ENCODE measurements around the gene ADARB1. TPM values are rescaled to one million over a fixed set of nuclear protein-coding genes. Genes with fewer than 3 reads are reported as not detected.

The ADARB1 gene
- polyA plus RNA-seq, 3 donors = 0.40 to 2.6 (median 1.0) TPM

DNA sequence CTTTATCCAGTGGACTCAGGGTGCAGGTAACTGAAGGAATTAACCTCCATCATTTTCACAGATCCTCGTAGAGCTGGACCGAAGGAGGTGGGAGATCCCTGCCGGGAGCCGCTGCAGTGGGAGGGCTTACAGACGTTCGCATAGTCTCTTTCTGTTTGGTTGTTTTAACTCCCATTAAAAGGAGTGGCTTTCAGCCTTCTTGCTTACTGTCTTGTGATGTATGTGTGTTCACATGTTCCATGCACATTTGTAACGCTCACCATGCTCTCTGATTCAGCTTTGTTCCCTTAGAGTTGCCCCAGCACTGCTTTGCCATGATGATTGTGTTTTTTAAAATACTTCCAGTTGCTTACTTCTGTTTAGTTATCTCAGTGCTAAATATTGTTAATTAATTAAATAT, 85.8 kb downstream of the ADARB1 start:
- Mint-ChIP-seq H3K9me3 (peaks cover 0 to 15% (median 11%) of the 10 kb centered on the region in 7 donors), H3K36me3 (peaks cover 0 to 4% of the 10 kb centered on the region in 2 donors), H3K27me3 (ENCODE audit: low read depth in 3 of 3) (peaks cover 0 to 1% (median 0%) of the 10 kb centered on the region in 3 donors), H3K4me3 (no peak overlapping the region), H3K4me1 (peaks cover 3% of the 10 kb centered on the region), H3K27ac (no peak overlapping the region)
- intact Hi-C loops (cut with micrococcal nuclease) = loop anchor here in 1 of 2 donors (10.0 kb wide), 1 partner anchor 105 kb away; no protein-coding TSS in a partner anchor
- H4K20me1 ChIP-seq (ENCODE audit: insufficient read depth, low read length) = no peaks in the 10 kb centered on the region
- WGBS (ENCODE audit: insufficient coverage) = 100% methylated on average over 5 of the region's 7 CpGs
- H3K4me2 ChIP-seq (replicated peaks; ENCODE audit: extremely low read depth, low read length, poor library complexity, severe bottlenecking) = no peak overlapping the region
- H3K4me3 ChIP-seq (replicated peaks in 1 of 3; ENCODE audit: low read depth in 2 of 3, low read length in 3 of 3) = no peak overlapping the region
- no peaks in the 10 kb centered on the region for H3K27me3 ChIP-seq (ENCODE audit: control insufficient read depth in 2 of 2, insufficient read depth in 2 of 2, low read length in 2 of 2)
- no peak overlapping the region for H3K9ac ChIP-seq (ENCODE audit: insufficient read depth, low read length, poor library complexity, severe bottlenecking)
- no peaks in the 10 kb centered on the region for H3K79me2 ChIP-seq (ENCODE audit: insufficient read depth, low read length)
- H2AFZ ChIP-seq (ENCODE audit: insufficient read depth, low read depth, low read length, poor library complexity, severe bottlenecking) = no peak overlapping the region
- no peak for DNase-seq
- H3K9me3 ChIP-seq (replicated peaks in 1 of 2; ENCODE audit: control insufficient read depth in 1 of 2, insufficient read depth in 1 of 2, low read length in 2 of 2) = peaks cover 0 to 12% of the 10 kb centered on the region in 2 donors
- no peak overlapping the region for H3K27ac ChIP-seq (ENCODE audit: low read depth in 1 of 2, low read length in 2 of 2)
- no peaks in the 10 kb centered on the region for H3K36me3 ChIP-seq (replicated peaks in 1 of 2; ENCODE audit: control insufficient read depth in 1 of 2, insufficient read depth in 2 of 2, low read length in 2 of 2)
- no peaks in the 10 kb centered on the region for H3K4me1 ChIP-seq (ENCODE audit: control insufficient read depth in 1 of 2, insufficient read depth in 2 of 2, low read length in 2 of 2)
- TF ChIP-seq, protein P1, sequence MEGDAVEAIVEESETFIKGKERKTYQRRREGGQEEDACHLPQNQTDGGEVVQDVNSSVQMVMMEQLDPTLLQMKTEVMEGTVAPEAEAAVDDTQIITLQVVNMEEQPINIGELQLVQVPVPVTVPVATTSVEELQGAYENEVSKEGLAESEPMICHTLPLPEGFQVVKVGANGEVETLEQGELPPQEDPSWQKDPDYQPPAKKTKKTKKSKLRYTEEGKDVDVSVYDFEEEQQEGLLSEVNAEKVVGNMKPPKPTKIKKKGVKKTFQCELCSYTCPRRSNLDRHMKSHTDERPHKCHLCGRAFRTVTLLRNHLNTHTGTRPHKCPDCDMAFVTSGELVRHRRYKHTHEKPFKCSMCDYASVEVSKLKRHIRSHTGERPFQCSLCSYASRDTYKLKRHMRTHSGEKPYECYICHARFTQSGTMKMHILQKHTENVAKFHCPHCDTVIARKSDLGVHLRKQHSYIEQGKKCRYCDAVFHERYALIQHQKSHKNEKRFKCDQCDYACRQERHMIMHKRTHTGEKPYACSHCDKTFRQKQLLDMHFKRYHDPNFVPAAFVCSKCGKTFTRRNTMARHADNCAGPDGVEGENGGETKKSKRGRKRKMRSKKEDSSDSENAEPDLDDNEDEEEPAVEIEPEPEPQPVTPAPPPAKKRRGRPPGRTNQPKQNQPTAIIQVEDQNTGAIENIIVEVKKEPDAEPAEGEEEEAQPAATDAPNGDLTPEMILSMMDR (IDR thresholded peaks at IDR 0.05) = no peak

DNA sequence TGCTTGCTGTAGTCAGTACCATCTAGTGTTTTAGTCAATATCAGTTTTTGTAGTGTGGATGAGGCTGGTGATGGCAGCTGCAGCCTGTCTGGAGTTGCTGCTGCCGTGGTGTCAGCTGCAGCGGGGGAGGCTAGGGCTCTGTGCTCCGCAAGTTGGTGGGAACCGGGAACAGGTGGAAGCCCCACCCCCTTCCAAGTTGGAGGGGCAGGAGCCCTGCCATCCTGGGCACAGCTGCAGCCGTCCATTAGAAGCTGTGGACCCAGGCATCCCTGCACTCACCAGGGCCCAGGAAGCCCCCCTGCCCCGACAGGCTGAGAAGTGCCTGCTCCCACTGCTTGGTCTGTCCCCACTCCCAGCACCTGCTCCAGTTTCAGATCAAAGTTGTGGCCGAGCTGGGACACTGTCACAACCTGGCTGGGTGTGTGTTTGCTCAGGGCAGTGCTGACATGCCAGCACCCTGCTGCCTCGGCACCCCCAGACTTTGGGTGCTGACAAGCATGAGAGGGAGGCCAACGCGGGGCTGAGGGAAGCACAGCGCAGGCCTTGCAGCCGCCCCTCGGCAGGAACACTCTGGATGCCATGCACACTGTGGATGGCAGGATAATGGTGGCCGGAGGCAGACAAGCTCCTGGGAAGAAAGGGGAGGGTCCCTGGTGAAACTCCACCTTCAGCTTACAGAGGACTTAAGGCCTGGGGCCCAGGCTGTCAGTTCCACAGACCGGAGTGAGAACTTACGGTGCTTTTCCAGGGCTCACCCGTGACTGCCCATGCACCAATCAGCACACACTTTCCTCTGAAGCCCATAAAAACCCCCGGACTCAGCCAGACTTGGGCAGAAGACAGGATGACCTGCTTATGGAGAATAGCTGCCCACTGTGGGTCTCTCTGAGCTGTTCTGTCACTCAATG, 86.9 kb downstream of the ADARB1 start:
- H3K27ac ChIP-seq (ENCODE audit: low read depth in 1 of 2, low read length in 2 of 2) = no peak overlapping the region
- TF ChIP-seq, protein P1 (IDR thresholded peaks at IDR 0.05) = no peak
- H4K20me1 ChIP-seq (ENCODE audit: insufficient read depth, low read length) = no peaks in the 10 kb centered on the region
- H3K36me3 Mint-ChIP-seq = peaks cover 0 to 4% of the 10 kb centered on the region in 2 donors
- intact Hi-C loops (cut with micrococcal nuclease) = loop anchor here in 1 of 2 donors (10.0 kb wide), 1 partner anchor 104 kb away; no protein-coding TSS in a partner anchor
- no peak overlapping the region for H2AFZ ChIP-seq (ENCODE audit: insufficient read depth, low read depth, low read length, poor library complexity, severe bottlenecking)
- no peak overlapping the region for H3K4me3 ChIP-seq (replicated peaks in 1 of 3; ENCODE audit: low read depth in 2 of 3, low read length in 3 of 3)
- H3K27me3 Mint-ChIP-seq (ENCODE audit: low read depth in 3 of 3) = peaks cover 0 to 1% (median 0%) of the 10 kb centered on the region in 3 donors
- no peaks in the 10 kb centered on the region for H3K36me3 ChIP-seq (replicated peaks in 1 of 2; ENCODE audit: control insufficient read depth in 1 of 2, insufficient read depth in 2 of 2, low read length in 2 of 2)
- peaks cover 0 to 15% (median 7%) of the 10 kb centered on the region in 7 donors for H3K9me3 Mint-ChIP-seq
- H3K4me2 ChIP-seq (replicated peaks; ENCODE audit: extremely low read depth, low read length, poor library complexity, severe bottlenecking) = no peak overlapping the region
- WGBS (ENCODE audit: insufficient coverage) = 96% methylated on average over 18 of the region's 18 CpGs
- H3K27me3 ChIP-seq (ENCODE audit: control insufficient read depth in 2 of 2, insufficient read depth in 2 of 2, low read length in 2 of 2) = no peaks in the 10 kb centered on the region
- H3K4me1 ChIP-seq (ENCODE audit: control insufficient read depth in 1 of 2, insufficient read depth in 2 of 2, low read length in 2 of 2) = no peaks in the 10 kb centered on the region
- H3K27ac Mint-ChIP-seq = peak overlapping the region in 1 of 7 donors; percentile 35
- H3K79me2 ChIP-seq (ENCODE audit: insufficient read depth, low read length) = no peaks in the 10 kb centered on the region
- DNase-seq = no peak
- H3K9ac ChIP-seq (ENCODE audit: insufficient read depth, low read length, poor library complexity, severe bottlenecking) = no peak overlapping the region
- peaks cover 3% of the 10 kb centered on the region for H3K4me1 Mint-ChIP-seq
- H3K9me3 ChIP-seq (replicated peaks in 1 of 2; ENCODE audit: control insufficient read depth in 1 of 2, insufficient read depth in 1 of 2, low read length in 2 of 2) = peaks cover 0 to 12% of the 10 kb centered on the region in 2 donors
- no peak overlapping the region for H3K4me3 Mint-ChIP-seq

Measured in CD14-positive monocyte (primary cell).